Measurements from ENCODE around the gene RAB1B.
"Not testable (repeated sequence)": the region's sequence is repeated elsewhere in the genome, so short reads cannot be mapped to it uniquely, and the experiment has no call there.

Gene RAB1B

DNA sequence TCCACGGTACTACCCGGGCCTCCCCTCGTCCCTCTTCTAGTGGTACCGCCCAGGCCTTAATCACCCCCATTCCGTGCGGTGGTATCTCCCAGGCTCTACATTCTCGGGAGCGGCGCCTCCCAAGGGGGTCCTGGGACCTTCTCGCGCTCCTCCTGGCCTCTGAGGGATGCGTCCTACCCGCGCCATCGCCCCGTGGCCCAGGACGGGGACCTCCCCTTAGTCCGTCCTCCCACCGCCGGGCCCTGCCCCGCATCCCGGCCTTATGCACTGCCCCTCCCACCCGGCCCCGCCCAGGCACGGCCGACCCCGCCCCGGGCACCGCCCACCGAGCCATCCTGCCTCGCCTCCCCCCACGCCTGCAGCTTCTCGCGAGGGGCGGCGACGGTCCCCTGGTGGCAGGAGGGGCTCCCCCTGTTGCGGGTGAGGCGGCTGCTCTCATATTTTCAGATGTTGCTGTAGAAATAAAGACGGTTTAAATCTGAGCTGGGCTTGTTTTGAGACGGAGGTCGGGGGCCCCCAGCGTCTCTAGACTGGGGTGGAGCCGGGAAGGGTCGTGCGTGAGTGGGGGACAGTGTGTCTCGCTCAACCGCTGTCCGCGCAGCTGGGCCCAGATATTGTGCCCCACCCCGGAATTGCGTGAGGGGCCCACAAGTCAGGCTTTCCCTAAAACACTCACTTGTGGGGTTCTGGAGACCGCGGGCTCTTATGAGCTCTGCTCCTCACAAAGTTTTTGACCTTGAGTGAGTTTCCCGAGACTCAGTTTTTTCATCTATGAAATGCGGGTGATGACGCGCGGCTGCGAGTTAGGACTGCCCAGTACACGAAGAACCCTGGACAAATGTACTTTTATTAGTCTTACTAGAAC is 828 bp upstream of the RAB1B start:
- peak; percentile 78 to 82 for DNase-seq (ENCODE audit: low read depth in 2 of 2)

DNA sequence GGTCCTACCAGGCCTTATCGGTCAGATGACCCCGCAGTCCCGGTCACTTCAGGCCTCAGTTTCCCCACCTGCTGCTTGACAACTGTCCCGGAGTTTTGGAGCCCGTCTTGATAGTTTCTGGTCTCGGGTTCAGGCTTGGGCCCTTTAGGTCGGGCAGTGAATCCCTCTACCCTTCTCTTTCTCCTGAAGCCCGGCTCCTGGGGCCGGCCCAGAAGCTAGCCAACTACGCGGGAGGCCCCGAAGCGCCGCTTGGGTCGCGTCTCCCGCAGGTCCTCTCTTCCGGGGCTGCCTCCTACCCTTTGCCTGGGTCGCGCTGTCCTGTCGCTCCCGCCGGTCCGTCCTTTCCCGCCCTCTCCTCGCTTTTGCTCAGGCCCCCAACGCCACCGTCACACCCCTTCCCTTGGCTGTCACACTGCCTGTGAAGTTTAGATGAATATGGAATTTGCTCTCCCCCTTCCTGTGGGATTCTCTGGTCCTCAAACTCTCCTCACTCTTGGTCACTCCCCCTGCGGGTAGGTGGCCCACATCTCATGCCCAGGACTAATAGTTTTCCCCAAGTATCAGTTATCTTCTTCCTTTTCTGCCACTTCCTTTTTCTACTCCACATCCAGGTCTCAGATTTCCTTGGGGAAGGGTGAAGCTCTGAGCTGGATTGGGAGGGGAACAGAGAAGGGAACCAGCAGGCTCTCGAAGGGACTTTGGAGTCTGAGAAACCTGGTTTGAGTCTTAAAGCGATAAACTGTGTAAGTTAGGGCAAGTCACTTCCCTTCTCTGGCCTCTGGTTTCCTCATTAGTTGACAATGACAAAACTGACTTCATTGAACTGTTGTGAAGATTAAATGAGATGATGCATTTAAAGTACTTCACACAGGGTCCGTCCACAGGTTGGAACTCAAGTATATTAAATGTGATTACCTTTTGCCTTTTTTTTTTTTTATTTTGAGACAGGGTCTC is 790 bp downstream of the RAB1B start:
- DNase-seq (ENCODE audit: low read depth in 2 of 2) = no peak

GRCh38 chr11:66271816-66272215 is 3.4 kb downstream of the RAB1B start:
- no peak for DNase-seq (ENCODE audit: low read depth in 2 of 2)

GRCh38 chr11:66272596-66272995 is 4.2 kb downstream of the RAB1B start:
- no peak for DNase-seq (ENCODE audit: low read depth in 2 of 2)

- DNase-seq (ENCODE audit: low read depth in 2 of 2) = no peak
Observed at GRCh38 chr11:66274219-66274618, 5.8 kb downstream of the RAB1B start.

- DNase-seq (ENCODE audit: low read depth in 2 of 2) = no peak
Observed at GRCh38 chr11:66275396-66275795, 7.0 kb downstream of the RAB1B start.

- DNase-seq (ENCODE audit: low read depth in 2 of 2) = no peak
Observed at GRCh38 chr11:66275984-66276612, 7.7 kb downstream of the RAB1B start.

DNA sequence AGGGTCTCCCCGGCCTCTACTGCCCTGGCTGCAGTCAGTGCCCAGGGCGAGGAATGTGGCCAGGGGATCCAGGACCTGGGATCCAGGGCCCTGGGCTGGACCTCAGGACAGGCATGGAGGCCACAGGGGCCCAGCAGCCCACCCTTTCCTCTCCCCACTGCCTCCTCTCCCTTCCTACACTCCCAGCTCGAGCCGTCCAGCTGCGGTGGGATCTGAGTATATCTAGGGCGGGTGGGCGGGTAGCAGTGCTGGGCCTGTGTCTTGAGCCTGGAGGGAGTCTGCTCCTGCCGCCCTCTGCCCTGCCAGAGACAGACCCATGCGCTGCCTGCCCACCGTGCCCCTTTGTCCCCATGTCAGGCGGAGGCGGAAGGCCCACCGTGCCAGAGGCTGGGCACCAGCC is 8.2 kb downstream of the RAB1B start:
- not testable (repeated sequence) for DNase-seq (ENCODE audit: low read depth in 2 of 2)

GRCh38 chr11:66277064-66277463 is 8.6 kb downstream of the RAB1B start:
- DNase-seq (ENCODE audit: low read depth in 2 of 2) = not testable (repeated sequence)

DNA sequence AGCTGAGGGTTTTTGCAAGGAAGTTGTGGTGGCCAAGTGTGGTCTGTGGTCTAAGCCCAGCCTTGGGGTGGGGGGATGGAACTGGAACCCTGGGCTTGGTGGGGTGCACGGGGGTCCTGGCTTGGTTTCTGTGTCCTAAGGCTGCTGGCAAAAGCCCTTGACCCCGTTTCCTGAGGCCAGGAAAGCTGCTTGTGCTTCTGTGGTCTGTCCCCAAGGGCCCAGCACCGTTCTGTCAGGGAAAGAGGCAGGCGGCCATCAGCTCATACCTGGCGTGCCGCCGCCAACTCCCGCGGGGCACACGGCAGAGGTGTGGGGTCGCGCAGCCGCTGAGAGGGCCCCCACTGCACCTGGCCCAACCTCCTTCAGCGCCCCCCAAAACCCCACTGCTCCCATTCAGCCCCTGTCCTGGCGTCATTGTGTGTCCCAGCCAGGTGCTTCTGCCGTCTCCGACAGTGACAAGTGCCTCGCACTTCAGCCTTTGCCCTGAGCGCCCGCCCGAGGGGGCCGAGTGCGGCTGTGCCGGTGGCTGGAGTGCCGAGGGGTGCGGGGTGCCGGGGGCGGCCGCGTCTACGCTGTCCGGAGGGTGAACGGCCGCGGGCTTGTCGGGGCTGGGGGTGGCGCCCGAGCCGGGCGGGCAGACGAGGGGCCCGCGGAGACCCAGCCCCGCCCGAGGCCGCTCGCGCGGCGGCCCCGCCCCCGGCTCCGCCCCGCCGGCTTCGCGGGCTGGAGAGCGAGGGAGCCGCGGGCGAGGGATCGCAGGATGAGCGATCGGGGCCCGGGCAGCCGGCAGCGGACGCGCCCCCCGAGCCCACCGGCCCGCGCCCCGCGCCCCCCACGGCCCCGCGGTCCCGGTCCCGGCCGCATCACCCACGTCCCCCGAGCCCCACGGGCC is 9.3 kb downstream of the RAB1B start, which contains the start of gene CNIH2:
Gene CNIH2 (plus strand): TSS at position 705 of the 892 bp plus-strand sequence. CDS start 282 bp downstream, outside the sequence.
- DNase-seq (ENCODE audit: low read depth in 2 of 2) = peak; percentile 33 to 34

DNA sequence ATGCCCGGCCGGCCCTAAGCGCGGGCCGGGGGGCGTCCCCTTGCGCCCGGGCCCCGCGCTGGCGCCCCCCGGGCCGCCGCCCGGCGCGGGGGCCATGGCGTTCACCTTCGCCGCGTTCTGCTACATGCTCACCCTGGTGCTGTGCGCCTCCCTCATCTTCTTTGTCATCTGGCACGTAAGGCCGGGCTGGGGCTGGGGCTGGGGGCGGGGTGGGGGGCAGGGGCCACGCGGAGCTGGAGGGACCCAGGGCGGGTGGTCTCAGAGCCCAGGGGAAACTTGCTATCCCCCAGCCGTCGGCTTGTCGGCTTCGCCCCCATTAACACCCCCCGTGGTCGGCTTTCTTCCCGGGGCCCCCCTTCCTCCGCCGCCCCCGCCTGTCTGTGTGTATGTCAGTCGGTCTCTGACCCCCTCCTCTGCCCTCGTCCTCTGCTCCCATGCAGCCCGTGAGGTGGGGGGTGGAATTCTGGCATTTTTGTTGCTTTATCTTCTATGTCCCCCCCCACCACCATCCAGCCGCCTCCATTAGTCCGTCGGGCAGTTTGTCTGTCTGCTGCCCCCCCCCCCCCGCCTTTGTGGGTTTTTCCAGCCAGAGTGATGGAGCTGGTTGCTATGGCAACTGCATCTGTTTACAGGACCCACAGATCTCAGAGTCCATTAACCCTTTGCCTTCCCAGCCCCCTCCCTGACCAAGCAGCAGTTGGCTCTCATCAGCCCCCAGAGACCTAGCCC is 10.1 kb downstream of the RAB1B start:
- DNase-seq (ENCODE audit: low read depth in 2 of 2) = no peak

DNA sequence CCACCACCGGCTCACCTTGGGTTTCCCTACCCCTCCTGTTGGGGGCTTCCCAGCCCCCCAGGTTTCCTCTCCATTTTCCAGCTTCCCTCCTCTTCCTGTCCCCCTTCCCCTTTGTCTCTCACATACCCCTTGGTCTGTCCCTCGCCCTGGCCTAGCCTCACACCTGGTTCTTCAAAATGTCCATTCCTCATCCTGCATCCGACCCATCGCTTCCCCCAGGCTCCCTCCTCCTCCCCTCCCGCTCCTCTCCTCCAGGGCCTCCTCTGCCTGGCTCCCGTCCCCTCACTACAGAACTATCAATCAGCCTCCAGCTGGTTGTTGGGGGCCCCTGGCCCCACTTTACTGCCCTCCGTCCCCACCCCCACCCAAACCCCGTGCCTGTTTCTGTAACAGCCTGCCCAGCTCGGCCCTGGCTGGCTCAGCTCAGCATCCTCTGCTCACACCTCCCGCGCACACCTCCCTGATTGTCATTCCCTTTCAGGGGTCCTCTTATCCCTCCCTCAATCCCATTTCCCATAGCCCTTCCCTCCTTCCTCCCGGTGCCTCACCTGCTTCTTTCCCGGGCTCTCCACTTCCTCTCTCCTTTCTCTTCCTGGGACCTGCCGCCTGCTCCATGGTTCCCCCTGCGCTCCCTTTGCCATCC is 10.8 kb downstream of the RAB1B start:
- DNase-seq (ENCODE audit: low read depth in 2 of 2) = no peak

- no peak for DNase-seq (ENCODE audit: low read depth in 2 of 2)
Observed at GRCh38 chr11:66280428-66280827, 12.0 kb downstream of the RAB1B start.

- DNase-seq (ENCODE audit: low read depth in 2 of 2) = no peak
Observed at GRCh38 chr11:66281001-66281400, 12.6 kb downstream of the RAB1B start.

DNA sequence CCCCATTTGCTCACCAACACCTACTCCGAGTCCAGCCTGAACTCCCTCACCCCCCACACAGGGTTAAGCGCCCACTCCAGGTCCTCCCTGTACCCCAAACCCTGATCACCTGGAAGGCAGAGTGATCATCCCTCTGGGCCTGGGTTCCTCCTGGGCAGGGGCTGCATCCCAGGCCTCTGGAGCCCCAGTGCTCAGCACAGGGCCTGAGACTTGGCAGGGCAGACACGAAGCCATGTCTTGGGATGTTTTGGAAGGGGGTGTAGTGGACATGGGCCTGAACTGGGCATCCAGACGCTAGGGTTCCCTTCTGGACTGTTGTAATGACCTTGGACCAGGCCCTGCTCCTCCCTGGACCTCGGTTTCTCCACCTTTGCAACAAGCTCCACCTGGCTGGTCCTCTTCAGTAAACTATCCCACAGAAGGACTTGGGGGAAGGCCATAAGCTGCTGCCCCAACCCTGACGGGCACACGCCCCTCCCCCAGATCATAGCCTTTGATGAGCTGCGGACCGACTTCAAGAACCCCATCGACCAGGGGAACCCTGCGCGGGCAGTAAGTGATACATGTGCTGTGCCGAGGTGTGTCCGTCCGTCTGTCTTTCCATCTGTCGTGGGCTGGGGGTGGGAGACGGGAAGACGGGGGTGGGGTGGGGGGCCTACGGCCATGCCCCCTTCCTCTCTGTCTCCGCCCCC is 13.5 kb downstream of the RAB1B start:
- no peak for DNase-seq (ENCODE audit: low read depth in 2 of 2)

DNA sequence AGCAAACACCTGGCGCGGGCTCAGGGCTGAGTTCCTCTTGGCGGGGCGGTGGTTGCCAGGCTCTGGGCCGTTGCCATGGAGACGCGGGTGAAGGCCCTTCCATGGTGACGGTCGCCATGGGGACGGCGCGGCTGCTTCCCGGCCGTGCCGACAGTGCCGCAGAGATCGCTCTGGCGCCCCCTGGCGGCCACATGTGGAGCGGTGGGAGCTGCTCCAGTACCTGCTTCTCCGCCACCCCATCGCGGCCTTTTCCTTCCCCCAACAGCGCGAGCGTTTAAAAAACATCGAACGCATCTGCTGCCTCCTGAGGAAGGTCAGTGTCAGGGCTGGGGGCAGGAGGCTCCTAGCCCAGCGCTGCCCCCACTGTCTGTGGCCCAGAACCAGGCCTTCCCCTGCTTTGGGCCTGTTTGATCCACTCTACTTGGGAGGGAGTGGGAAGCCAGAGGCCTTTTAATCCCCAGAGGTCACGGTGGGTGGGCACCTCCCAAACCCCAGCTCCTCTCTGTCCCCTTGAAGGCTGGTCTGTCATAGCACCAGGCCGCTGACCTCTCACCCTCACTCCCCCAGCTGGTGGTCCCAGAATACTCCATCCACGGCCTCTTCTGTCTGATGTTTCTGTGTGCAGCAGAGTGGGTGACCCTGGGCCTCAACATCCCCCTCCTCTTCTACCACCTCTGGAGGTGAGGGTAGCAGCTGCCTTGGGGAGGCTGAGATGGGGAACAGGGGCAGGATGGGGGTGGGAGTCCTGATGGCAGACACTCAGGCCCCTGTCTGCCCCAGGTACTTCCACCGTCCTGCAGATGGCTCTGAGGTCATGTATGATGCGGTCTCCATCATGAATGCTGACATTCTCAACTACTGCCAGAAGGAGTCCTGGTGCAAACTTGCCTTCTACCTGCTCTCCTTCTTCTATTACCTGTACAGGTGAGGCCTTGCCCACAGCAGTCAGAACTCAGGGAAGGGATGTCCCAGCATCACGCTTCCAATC is 14.3 kb downstream of the RAB1B start:
- peak; percentile 98 for DNase-seq (ENCODE audit: low read depth in 2 of 2)

DNA sequence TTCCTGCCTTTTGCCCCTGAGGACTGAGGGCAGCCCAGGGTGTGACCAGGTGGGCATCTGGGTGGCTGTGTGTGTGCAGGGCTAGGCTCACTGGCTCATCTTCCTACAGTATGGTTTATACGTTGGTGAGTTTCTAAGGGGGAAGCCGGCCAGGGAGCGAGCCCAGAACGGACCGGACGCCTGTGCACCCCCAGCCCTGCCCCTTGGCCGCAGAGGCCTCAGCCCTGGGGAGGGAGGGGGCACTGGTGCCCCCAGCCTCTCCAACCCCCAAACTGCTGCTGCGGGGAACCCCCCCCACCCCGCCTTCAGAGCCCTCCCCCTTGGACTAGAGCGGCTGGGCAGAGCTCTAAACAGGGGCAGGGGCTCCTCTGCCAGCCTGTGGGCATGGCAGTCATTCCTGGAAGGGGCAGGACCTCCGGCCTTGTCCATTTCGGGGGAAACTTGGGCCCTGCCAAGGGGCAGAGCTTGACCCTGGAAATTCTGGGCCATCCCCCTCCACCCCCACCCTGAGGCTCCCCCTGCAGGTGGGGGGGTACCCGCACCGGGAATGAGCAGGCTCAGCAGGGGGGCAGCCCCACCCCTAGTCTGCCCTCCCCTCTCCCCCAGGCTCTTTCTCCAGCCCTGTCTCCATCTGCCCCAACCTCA is 15.1 kb downstream of the RAB1B start:
- no peak for DNase-seq (ENCODE audit: low read depth in 2 of 2)
